ENCODE data around the gene ANKRD18B.
"Not testable (repeated sequence)": the region's sequence is repeated elsewhere in the genome, so short reads cannot be mapped to it uniquely, and the experiment has no call there.

Gene ANKRD18B

GRCh38 chr9:33524306-33524947 is 376 bp downstream of the ANKRD18B start:
- DNase-seq (ENCODE audit: extremely low read depth, low read depth), result no peak

GRCh38 chr9:33528069-33528468 is 4.0 kb downstream of the ANKRD18B start:
- not testable (repeated sequence) for DNase-seq (ENCODE audit: extremely low read depth, low read depth)

More at GRCh38 chr9:33524306-33524947, 376 bp downstream of the ANKRD18B start:
- TF ChIP-seq CTCF (IDR thresholded peaks at IDR 0.05; ENCODE audit: low read depth, low read length), result no peak

GRCh38 chr9:33533958-33534357 is 9.9 kb downstream of the ANKRD18B start:
- not testable (repeated sequence) for DNase-seq (ENCODE audit: extremely low read depth, low read depth)

- DNase-seq (ENCODE audit: extremely low read depth, low read depth), result no peak
- no peak for TF ChIP-seq CTCF (IDR thresholded peaks at IDR 0.05; ENCODE audit: low read depth, low read length)
Observed at GRCh38 chr9:33535541-33535940, 11.5 kb downstream of the ANKRD18B start.

GRCh38 chr9:33543463-33543862 is 19.4 kb downstream of the ANKRD18B start:
- not testable (repeated sequence) for DNase-seq (ENCODE audit: extremely low read depth, low read depth)

GRCh38 chr9:33545715-33546114 is 21.7 kb downstream of the ANKRD18B start:
- DNase-seq (ENCODE audit: extremely low read depth, low read depth), result not testable (repeated sequence)

- not testable (repeated sequence) for DNase-seq (ENCODE audit: extremely low read depth, low read depth)
Observed at GRCh38 chr9:33548816-33549215, 24.8 kb downstream of the ANKRD18B start.

GRCh38 chr9:33549418-33549817 is 25.4 kb downstream of the ANKRD18B start:
- DNase-seq (ENCODE audit: extremely low read depth, low read depth), result not testable (repeated sequence)

GRCh38 chr9:33551183-33551582 is 27.1 kb downstream of the ANKRD18B start:
- not testable (repeated sequence) for DNase-seq (ENCODE audit: extremely low read depth, low read depth)

- DNase-seq (ENCODE audit: extremely low read depth, low read depth), result not testable (repeated sequence)
Observed at GRCh38 chr9:33552315-33552725, 28.3 kb downstream of the ANKRD18B start.

GRCh38 chr9:33560217-33560616 is 36.2 kb downstream of the ANKRD18B start:
- not testable (repeated sequence) for DNase-seq (ENCODE audit: extremely low read depth, low read depth)

GRCh38 chr9:33562196-33562595 is 38.1 kb downstream of the ANKRD18B start:
- DNase-seq (ENCODE audit: extremely low read depth, low read depth), result not testable (repeated sequence)

GRCh38 chr9:33567776-33568175 is 43.7 kb downstream of the ANKRD18B start:
- not testable (repeated sequence) for DNase-seq (ENCODE audit: extremely low read depth, low read depth)

GRCh38 chr9:33577786-33578185 is 53.7 kb downstream of the ANKRD18B start:
- not testable (repeated sequence) for DNase-seq (ENCODE audit: extremely low read depth, low read depth)

GRCh38 chr9:33579996-33580395 is 55.9 kb downstream of the ANKRD18B start:
- DNase-seq (ENCODE audit: extremely low read depth, low read depth), result not testable (repeated sequence)

GRCh38 chr9:33582686-33583085 is 58.6 kb downstream of the ANKRD18B start:
- DNase-seq (ENCODE audit: extremely low read depth, low read depth), result not testable (repeated sequence)

GRCh38 chr9:33586128-33586527 is 62.1 kb downstream of the ANKRD18B start:
- not testable (repeated sequence) for DNase-seq (ENCODE audit: extremely low read depth, low read depth)

GRCh38 chr9:33587799-33588198 is 63.7 kb downstream of the ANKRD18B start:
- DNase-seq (ENCODE audit: extremely low read depth, low read depth), result not testable (repeated sequence)

- not testable (repeated sequence) for DNase-seq (ENCODE audit: extremely low read depth, low read depth)
Observed at GRCh38 chr9:33588876-33589275, 64.8 kb downstream of the ANKRD18B start.

GRCh38 chr9:33590857-33591256 is 66.8 kb downstream of the ANKRD18B start:
- not testable (repeated sequence) for DNase-seq (ENCODE audit: extremely low read depth, low read depth)

Data from AG09319 (cell line).